Measurements from ENCODE around the gene CDON.
A peak's percentile ranks its signal among the peaks of the same experiment; 100 is the strongest.

The CDON gene

DNA sequence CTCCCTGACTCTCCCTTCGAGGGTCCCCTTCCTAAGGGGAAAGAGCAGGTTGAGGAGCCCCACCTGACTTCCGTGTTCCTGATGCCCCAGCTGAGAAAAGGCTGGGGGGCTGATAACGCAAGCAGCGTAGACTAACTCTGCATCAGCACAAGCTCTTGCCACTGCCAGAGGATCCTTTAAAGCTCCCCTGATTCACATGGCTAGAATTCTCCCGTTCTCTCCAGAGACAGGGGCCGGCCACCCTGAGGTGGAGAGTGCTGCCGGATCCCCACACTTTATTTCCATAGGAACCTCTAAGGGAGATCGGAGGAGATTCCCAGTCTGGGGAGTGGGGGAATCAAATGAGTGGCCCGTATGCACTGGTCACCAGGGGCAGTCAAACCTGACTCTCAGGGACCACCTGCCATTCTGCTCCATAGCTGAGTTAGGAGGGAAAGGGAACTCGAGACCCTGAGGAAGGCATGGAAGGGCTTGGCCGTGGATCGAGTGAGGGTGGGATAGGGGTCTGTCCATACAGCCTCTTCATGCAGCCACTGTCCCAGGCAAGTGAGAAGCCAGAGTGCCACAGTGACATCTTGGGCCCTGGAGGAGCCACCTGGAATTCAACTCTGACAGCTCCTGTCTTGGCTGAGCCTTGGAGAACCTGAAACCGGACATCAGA, 118.2 kb downstream of the CDON start:
- no peak for DNase-seq (ENCODE audit: low spot score)

DNA sequence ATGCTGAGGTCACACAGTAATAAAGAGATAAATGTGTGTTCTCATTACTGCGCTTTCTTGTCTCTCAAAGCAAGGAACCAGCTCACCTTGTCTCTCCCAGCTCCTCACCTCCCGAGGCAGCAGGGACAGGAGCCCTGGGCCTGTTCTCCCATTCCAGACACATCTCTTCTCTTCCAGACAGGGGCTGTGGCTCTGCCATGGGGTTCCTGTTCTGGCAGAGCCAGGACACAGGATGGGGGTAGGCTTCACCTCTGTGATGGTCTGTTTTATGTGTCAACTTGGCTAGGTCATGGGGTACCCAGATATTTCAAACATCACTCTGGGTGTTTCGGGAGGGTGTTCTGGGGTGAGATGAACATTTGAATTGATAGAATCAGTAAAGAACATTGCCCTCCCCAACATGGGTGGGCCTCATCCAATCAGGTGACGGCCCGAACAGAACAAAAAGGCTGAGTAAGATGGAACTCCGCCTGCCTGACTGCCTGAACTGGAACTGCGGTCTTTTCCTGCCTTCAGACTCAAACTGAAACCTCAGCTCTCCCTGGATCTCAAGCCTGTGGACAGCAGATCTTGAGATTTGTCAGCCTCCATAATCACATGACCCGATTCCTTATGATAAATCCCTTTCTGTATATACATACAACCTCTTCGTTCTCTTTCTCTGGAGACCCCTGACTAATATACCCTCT, 118.9 kb downstream of the CDON start:
- DNase-seq (ENCODE audit: low spot score) = no peak

DNA sequence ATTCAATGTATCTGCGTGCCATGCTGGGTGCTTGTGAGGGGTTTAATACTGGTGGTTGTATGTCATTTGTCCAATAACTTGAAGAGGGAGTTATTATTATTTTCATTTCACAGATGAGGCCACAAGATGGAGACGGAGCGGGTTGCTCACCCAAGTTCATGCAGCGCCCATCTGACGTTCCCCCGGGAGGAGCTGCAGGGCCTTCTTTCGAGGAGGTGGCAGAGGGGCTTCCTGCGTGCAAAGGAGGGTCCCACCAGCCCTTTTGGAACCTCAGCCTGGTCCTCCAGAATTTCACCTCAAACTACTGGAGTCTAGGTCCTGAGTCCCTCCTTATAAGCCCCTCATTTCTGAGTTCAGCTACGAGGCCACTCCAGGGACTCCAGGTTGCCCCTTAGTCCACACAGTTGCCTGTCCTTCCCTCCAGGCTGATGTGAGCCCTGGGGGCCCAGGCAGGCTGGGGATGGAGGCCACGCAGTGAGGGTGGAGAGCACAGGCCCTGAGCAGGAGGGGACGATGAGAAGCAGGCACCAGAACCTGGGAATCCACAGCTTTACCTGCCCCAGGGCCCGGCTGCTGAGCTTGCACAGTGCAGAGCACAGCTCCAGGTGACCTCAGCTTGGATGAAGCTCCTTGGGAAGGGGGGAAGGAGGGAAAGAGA, 119.8 kb downstream of the CDON start:
- DNase-seq (ENCODE audit: low spot score) = no peak

DNA sequence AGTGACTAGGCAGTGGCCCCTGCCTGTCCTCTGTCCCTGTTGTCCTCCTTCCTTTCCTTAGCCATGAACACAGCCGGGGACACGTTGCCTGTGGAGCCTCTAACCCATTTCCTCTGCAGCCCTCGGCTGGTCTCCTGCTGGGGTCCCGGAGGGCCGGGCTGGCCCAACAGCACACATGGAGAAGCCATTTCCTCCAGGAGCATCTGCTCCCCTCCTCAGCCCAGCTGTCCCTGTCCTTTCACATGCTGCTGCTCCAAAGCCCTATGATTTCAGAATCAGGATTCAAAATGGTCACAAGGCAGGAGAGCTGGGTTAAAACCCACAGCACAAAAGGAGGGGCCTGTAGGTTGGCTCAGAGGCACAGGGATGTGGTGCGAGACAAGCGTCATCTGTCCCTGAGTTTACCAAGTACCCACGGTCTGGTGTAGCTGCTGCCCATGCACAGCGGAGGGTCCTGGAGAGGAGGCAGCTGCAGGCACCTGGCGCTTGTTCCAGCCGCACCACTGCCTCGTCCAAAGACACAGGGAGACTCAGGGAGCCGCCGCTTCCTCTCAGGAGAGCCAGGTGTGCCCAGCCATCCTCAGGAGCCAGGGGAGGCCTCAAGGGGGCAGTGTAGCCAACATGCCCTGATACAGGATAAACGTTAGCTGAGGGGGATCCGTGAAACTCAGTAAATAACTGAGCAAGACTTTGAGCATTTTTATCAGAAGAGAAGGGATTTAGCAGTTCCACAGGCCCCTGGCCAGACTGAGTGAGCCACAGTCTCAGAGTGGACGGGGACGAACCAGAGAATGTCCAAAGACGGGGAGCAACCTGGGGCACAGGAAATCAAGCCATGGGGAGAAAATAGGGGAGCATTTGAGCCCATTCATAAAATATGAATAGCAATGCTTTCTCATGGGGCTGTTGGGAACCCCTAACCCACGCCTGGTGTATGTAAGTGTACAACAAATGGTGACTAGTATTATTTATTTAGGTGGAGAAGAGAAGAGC, 120.8 kb downstream of the CDON start:
- peak; percentile 74 for DNase-seq (ENCODE audit: low spot score)

DNA sequence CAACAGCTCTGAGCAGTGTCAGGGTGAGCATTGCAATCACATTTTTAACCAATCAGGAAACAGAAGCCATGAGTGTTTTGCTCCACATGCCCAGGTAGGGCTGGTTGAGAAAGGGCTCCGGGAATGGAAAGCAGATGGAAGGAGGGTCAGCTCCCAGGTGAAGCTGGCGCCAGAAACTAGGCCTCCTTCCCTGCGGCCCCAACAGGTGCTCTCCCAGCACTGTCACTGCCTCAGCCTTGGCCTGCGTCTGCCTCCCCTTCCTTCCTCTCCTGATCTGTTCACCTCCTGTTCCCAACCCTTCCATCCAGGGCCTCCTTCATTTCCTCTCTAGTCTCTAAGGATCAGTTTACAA, 121.4 kb downstream of the CDON start:
- no peak for DNase-seq (ENCODE audit: low spot score)

DNA sequence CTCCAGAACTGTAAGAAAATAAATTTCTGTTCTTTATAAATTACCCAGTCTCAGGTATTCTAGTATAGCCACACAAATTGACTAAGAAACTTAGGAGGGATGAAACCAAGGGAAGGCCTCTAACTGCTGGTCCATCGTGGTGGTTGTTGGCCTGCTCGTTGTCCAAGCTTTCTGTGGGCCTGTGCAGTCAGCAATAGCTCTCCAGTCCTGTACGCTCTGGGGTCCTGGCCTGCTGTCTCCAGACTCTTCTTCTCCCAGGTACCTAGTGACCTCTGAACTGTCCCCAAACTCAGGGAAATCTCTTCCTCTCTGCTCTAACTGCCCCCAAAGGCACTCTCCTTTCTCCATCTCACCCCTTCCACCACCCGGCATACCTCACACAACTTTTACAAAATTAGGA, 122.5 kb downstream of the CDON start:
- DNase-seq (ENCODE audit: low spot score) = no peak

DNA sequence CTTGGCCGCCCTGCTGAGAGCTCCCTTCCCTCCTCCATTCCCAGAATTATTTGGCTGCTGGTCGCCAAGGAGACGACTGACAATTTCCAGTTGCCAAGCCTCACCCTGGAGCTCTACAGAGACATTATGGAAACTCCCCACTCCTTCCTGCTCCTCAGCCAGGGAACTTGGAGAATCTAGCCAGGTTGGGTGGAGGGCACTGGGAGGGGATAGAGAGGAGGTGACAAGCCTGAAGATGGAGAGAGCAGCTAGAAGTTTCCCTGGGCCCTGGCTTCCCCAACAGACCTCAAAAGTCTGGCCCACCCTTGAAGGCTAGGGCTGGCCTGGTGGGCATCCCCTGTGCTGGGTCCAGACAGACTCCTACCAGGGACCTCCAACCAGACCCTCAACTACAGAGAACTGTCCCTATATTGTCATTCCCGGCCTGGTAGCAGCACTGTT, 123.6 kb downstream of the CDON start:
- no peak for DNase-seq (ENCODE audit: low spot score)

DNA sequence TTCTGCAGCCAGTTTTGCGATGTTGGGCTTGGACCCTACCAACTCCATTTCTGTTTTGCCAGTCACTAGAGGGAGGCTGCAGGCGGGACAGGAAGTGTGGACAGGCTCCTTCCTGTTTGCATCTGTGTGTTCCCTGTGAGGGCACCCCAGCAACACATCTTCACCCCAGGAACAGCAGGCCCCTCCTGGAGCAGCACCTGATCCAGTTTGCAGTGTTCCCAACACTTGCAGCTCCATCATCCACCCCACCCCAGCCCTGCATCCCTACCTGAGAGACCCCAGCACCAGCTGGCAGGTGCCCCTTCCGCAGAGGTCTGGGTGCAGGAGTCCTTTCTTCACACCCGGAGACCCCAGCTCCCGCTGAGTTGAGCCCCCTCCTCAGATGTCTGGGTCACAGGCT, 124.2 kb downstream of the CDON start:
- DNase-seq (ENCODE audit: low spot score) = no peak

DNA sequence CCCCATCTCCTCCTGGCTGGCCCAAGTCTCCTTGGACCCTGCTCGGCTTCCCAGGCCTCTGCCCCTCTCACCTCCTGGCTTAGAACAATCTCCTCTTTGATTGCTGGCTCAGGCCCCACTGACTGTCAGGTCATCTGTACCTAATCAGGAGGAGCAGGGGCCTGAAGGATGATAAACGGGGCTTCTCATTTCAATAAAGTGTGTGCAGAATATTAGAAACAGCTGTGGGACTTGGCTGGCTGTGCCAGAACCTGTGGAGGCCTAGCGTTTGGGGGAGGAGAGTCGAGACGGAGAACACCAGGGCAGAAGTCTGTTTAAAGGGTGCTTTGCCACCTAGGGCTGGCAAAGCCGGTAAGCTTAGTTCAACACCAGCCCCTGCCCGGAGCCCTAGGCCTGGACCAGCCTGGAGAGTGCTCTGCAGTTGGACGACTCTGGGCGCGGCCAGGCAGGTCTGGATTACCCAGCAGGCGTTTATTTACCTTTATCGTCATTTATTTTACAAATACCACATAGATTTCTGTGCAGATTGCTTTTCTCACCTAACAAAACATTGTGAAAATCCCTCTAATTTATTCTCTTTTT, 127.0 kb downstream of the CDON start:
- no peak for DNase-seq (ENCODE audit: low spot score)

DNA sequence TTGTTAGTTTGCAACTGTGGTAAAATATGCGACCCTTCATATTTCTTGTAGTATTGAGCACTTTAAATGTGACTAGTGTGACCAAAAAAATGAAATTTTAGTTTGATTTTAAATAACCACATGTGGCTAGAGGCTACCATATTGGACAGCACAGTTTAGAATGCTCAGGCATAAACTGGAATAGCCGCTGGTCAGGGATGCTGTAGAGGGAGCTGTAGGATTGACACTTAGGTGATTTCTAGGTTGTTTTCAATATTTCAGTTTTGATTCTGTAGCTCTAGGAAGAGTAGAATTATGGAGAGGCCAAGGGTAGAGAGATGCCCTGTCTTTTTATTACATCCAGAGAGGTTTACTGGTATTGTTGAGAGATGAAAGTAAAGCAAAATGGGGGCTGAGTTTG, 127.6 kb downstream of the CDON start:
- DNase-seq (ENCODE audit: low spot score) = no peak

DNA sequence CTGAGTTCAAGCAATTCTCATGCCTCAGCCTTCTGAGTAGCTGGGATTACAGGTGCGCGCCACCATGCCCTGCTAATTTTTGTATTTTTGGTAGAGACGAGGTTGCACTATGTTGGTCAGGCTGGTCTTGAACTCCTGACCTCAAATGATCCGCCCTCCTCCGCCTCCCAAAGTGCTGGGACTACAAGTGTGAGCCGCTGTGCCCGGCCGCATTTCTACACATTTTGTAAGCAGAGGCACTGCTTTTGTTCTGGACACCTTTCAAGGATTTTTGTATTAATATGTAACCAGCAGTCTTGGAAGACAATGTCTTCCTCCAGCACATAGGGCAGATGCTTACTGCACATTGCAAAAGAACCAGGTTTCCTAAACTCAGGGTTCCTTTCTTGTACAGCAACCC, 128.2 kb downstream of the CDON start:
- DNase-seq (ENCODE audit: low spot score) = no peak

DNA sequence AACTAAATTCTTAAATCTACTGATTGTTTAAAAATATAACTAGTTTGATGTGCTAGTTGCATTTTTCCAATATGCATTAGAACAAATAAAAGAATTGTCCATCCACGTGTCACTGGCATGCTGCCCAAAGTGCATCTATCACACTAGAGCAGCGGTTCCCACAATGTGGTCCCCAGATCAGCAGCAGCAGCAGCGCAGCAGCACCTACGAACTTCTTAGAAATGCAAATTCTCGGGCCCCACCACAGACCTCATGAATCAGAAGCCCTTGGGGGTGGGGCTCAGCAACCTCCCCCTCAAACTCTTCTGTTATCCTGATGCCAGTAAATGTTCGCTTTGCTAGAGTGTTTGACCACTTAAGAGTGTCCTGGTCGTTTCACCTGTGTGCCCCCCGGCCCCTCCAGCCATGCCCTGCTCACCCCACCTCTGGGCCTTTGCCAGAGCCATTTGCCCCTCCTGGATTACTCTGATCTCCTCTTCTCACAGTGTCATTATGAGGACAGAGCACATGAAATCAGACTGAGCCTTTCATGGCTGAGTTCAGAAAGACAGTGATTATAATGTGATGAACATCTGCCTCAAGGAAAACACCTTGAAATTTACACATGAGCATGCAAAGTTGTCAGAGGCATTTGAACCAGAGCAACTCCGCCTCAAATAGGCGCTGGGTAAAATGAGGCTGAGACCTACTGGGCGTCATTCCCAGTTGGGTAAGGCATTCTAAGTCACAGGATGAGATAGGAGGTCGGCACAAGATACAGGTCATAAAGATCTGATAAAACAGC, 129.4 kb downstream of the CDON start:
- DNase-seq (ENCODE audit: low spot score) = no peak

DNA sequence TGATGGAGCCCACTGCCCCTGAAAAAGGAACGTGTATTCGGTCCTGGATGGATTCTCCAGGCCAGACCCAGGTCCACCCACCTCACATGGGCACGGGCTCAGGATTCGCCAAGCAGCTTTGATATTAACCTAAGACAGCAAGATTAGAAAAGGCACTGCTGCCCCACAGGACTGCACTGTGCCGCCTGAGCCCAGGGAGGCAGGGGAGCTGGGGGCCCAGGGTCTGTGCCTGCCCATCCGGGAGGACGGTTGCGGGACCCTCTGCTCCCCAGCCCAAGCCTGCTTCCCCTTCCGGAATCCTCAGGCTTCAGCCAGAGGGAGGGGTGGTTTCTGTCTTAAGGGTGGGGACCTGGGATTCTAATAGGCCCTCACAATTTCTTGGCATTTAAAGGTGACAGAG, 130.4 kb downstream of the CDON start:
- no peak for DNase-seq (ENCODE audit: low spot score)

DNA sequence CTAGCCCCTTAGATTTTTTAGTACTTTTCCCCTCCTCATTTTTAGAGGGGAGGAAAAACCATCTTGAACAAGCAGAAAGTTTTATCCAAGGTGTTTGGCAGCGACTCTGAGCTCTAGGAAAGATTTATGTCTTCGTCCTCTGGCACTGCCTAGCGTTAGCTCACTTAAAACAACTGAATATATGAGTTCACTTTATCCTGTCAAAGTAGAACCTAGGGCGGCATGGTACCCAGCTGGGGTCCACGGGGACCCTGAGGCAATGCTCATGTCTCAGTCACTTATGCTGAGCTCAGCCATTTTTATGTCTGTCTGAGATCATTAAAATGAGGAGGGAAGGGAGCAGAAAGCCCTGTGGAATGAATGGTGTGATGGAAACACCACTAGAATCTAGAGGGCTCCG, 131.0 kb downstream of the CDON start:
- no peak for DNase-seq (ENCODE audit: low spot score)

DNA sequence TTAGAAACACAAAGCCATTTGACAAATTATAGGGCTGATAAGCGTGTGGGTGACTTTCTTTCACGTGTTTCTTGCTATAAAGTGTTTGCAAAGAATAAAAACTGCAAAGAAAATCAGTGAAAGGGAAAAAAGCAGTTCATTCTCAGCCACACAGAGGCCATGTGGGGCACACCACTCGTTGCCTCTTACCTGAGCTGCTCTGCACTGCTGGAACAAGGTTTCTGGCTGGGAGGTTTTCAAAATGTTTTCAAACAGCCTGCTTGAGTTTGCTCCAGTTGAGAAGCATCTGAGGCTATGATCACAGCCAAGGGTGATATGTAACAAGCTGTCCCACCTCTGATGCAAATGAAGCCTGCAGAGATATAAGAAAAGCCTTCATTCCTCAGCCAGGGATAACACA, 131.6 kb downstream of the CDON start:
- DNase-seq (ENCODE audit: low spot score) = no peak

DNA sequence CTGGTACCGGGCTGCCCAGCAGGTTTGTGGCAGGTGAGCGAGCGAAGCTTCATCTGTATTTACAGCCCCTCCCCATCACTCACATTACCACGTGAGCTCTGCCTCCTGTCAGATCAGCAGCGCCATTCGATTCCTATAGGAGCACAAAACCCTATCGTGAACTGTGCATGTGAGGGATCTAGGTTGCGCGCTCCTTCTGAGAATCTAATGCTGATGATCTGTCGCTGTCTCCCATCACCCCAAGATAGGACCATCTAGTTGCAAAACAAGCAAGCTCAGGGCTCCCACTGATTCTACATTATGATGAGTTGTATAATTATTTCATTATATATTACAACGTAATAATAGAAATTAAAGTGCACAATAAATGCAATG, 132.6 kb downstream of the CDON start:
- no peak for DNase-seq (ENCODE audit: low spot score)

DNA sequence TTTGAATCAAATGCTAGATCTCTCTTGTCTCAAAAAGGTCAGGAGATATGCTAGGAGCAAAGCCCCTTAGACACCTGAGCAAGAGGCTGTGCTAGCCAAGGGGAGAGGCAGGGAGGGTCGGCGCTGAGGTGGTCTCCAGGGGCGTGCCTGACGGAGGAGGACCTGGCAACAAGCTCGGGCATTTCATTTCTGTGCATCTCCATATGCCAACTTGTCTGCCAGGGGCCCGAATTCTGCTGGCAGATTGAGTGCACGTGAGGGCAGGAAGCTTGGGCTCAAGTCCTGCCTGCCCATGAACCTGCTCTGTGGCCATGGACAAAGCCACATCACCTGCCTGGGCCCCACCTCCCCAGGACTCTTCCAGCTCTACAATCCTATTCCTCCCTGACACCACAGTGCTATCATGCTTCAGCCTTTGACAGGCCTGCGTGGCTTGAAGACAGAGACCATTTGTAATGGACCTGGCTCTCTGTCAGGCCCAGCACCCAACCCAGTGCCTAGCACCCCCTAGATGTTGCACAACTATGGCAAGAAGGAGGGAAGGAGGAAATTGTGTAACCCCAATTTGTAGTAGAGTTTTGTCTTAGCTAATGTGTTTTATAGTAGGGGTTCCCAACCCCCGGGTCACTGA, 133.1 kb downstream of the CDON start:
- no peak for DNase-seq (ENCODE audit: low spot score)

DNA sequence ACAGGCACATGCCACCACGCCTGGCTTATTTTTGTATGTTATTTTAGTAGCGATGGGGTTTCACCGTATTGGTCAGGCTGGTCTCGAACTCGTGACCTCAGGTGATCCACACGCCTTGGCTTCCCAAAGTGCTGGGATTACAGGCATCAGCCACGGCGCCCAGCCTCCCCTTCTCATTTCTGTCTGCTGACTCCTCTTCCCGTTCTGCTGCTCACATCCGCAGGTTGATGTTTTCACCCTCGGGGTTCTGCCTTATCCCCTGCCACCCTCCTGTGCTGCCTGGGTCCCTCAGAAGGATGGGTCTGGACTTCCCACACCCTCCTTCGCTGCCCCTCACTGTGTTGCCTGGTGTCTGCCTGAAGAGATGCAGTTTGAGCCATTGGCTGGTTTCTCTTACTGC, 136.0 kb downstream of the CDON start:
- DNase-seq (ENCODE audit: low spot score) = no peak

DNA sequence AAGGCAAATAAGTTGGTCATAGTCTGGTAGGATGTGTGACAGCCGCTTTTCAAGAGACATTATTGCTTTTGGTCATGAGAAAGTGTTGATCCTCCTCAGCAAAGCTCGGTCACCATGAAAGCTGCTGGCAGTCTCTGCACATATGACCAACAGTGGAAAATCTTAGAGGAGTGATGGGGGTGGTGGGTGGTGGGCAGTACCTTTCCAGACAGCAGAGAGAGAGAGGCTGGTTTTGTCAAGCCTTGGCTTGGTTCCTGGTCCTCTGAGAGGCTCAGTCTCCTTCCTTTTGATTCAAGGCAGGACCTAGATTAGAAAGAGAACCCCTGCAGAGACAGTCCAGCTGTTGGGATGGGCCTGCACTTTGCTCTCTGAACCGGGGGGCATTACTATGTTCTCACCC, 136.9 kb downstream of the CDON start:
- no peak for DNase-seq (ENCODE audit: low spot score)

DNA sequence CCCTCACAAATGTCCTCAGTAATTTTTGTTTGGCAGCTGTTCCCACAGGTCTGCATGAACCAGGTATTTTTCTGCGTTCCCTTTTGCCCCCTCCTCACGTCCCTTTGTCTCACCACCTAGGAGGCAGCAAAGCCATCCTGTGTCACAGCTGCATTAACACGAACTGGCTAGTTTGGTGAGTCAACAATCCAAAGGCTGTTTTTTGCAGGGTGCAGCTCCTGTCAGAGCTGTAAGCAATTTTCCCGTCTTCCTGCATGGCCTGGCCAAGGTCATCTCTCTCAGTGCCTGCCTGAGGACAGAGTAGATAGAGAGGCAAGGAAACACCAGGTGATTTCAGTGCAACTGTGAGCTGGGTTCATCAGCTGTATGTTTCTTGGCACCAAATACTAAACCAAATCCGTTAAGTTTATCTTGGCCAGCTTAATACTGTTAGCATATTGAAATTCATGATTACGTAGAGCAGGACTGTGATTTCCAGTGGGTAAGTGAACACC, 137.4 kb downstream of the CDON start:
- DNase-seq (ENCODE audit: low spot score) = no peak

All from ecto neural progenitor cell (in vitro differentiated cells).